HCT116 (cell line): ENCODE results near the gene MLPH. TPM values are rescaled to one million over a fixed set of nuclear protein-coding genes. Genes with fewer than 3 reads are reported as not detected.

Experiments
- ATAC-seq: fragments of 200-7000 bp; cut with Tn5 transposase; 2 replicates; pipeline ENCODE4 v1.9.1; 2020; ENCODE audit warnings: mild to moderate bottlenecking, moderate library complexity
- BruUV-seq: library from RNA; stranded (reverse); fragments of 400-500 nt; replicated peaks from 2 replicates; lab custom pipeline; 2021; lab: Mats Ljungman, UMichigan
- CTCF ChIA-PET: fragments of 300-600 bp; sonication (Branson Sonifier 250); formaldehyde crosslinking; loops from one replicate; lab custom pipeline; 2021; ENCODE audit warnings: antibody characterized with exemption; lab: Charles Lee
- POLR2A ChIA-PET: fragments of 300-600, 350-600 bp; sonication (Branson Sonifier 250); formaldehyde crosslinking; loops from one replicate; lab custom pipeline; 2021; ENCODE audit warnings: antibody characterized with exemption; lab: Charles Lee
- RAD21 ChIA-PET, 2 experiments: fragments of 300-600 bp; sonication (Branson Sonifier 250); formaldehyde crosslinking; loops; one replicate each; lab custom pipeline; 2023; ENCODE audit warnings: low total read pairs in 2 of 2; ENCODE audit not compliant: uncharacterized antibody in 2 of 2, unreplicated experiment in 2 of 2, low non-redundant PET in 1 of 2; lab: Charles Lee
- DNase-seq: peaks from one replicate; pipeline ENCODE4 v3.0.0-alpha.2; 2010; ENCODE audit warnings: low read depth, low spot score
- H2AFZ ChIP-seq: fragments of 200-600 bp; shearing (Covaris generic), sonication (generic); 2 replicates; pipeline ENCODE4 v1.6.1; 2017; ENCODE audit warnings: low read depth, mixed run types, mixed read lengths, antibody characterized with exemption, low read length; ENCODE audit not compliant: poor library complexity, severe bottlenecking
- H3K27ac ChIP-seq: 2 replicates; pipeline ENCODE4 v1.5.1; 2012; ENCODE audit warnings: low read depth, low read length
- H3K27me3 ChIP-seq: fragments of 200-600 bp; sonication (generic); 2 replicates; pipeline ENCODE4 v1.6.1; 2016; ENCODE audit warnings: mixed run types, low read length, mixed read lengths; ENCODE audit not compliant: insufficient read depth
- H3K36me3 ChIP-seq, 2 experiments: fragments of 200-500 bp in 1 of 2; fragments of 200-600 bp in 1 of 2; sonication (Bioruptor generic) in 1 of 2; sonication (generic) in 1 of 2; 2 replicates each; pipeline versions ENCODE4 v1.5.1 to v1.6.1; 2014 to 2016; ENCODE audit warnings: low read length in 2 of 2, inconsistent platforms in 1 of 2, mixed read lengths in 1 of 2, mixed run types in 1 of 2; ENCODE audit not compliant: insufficient read depth in 2 of 2, control insufficient read depth in 1 of 2
- H3K4me1 ChIP-seq, 2 experiments: fragments of 200-600 bp in 1 of 2; sonication (generic) in 1 of 2; 2 replicates each; pipeline versions ENCODE4 v1.5.1 to v1.6.1; 2012 to 2017; ENCODE audit warnings: low read length in 2 of 2, inconsistent platforms in 1 of 2, mild to moderate bottlenecking in 1 of 2, mixed read lengths in 1 of 2, mixed run types in 1 of 2, moderate library complexity in 1 of 2; ENCODE audit not compliant: insufficient read depth in 2 of 2, control insufficient read depth in 1 of 2
- H3K4me2 ChIP-seq: fragments of 200-600 bp; sonication (generic); 2 replicates; pipeline ENCODE4 v1.6.1; 2017; ENCODE audit warnings: mixed run types, low read length, mixed read lengths
- H3K4me3 ChIP-seq, 2 experiments: fragments of 200-600 bp in 1 of 2; sonication (generic) in 1 of 2; replicated peaks in 1 of 2; 2 replicates each; pipeline ENCODE4 v1.5.1; 2011 to 2016; ENCODE audit warnings: low read length in 2 of 2, control low read depth in 1 of 2, low read depth in 1 of 2, mild to moderate bottlenecking in 1 of 2, mixed read lengths in 1 of 2, mixed run types in 1 of 2
- H3K79me2 ChIP-seq: fragments of 200-600 bp; sonication (generic); 2 replicates; pipeline ENCODE4 v1.6.1; 2017; ENCODE audit warnings: mild to moderate bottlenecking, mixed run types, low read length, moderate library complexity, mixed read lengths; ENCODE audit not compliant: insufficient read depth
- H3K9ac ChIP-seq: fragments of 200-600 bp; sonication (generic); 2 replicates; pipeline ENCODE4 v1.6.1; 2016; ENCODE audit warnings: low read length, mixed read lengths
- H3K9me2 ChIP-seq: fragments of 200-600 bp; sonication (generic), shearing (Covaris generic); 2 replicates; pipeline ENCODE4 v1.6.1; 2017; ENCODE audit warnings: mixed run types, mild to moderate bottlenecking, moderate library complexity; ENCODE audit not compliant: insufficient read depth
- H3K9me3 ChIP-seq, 2 experiments: fragments of 200-500 bp in 1 of 2; fragments of 200-600 bp in 1 of 2; sonication (Bioruptor generic) in 1 of 2; sonication (generic) in 1 of 2; 2 replicates each; pipeline ENCODE4 v1.6.1; 2014 to 2017; ENCODE audit warnings: low read length in 2 of 2, mixed read lengths in 2 of 2, inconsistent platforms in 1 of 2, low read depth in 1 of 2, mild to moderate bottlenecking in 1 of 2, mixed run types in 1 of 2, moderate library complexity in 1 of 2; ENCODE audit not compliant: control insufficient read depth in 1 of 2, insufficient read depth in 1 of 2
- H4K20me1 ChIP-seq: fragments of 200-600 bp; sonication (generic), shearing (Covaris generic); 2 replicates; pipeline ENCODE4 v1.6.1; 2017; ENCODE audit warnings: mixed run types, mild to moderate bottlenecking, moderate library complexity; ENCODE audit not compliant: insufficient read depth
- CBX3 ChIP-seq: IDR thresholded peaks from 2 replicates; pipeline ENCODE4 v1.6.1; 2012; ENCODE audit warnings: low read depth
- CEBPB ChIP-seq: IDR thresholded peaks from 2 replicates; pipeline ENCODE4 v1.6.1; 2012; ENCODE audit warnings: low read depth
- ELF1 ChIP-seq: IDR thresholded peaks from 2 replicates; pipeline ENCODE4 v1.6.1; 2012; ENCODE audit warnings: low read depth, borderline replicate concordance
- EZH2 ChIP-seq: fragments of 200-600 bp; sonication (generic); IDR thresholded peaks from 2 replicates; pipeline ENCODE4 v1.6.1; 2017; ENCODE audit warnings: antibody characterized with exemption, mixed run types
- EZH2phosphoT487 ChIP-seq: fragments of 200-600 bp; IDR thresholded peaks from 2 replicates; pipeline ENCODE4 v1.6.1; 2018; ENCODE audit warnings: antibody characterized with exemption, borderline replicate concordance
- FOSL1 ChIP-seq: IDR thresholded peaks from 2 replicates; pipeline ENCODE4 v1.6.1; 2012; ENCODE audit warnings: low read depth
- POLR2AphosphoS5 ChIP-seq: IDR thresholded peaks from 2 replicates; pipeline ENCODE4 v1.6.1; 2011; ENCODE audit warnings: mild to moderate bottlenecking, low read depth, low read length, moderate library complexity
- intact Hi-C: fragments of 100-400 bp; cut with micrococcal nuclease; formaldehyde crosslinking; loops from 2 replicates; pipeline ENCODE4 v1.10.0; 2022
- total RNA-seq: library from RNA; stranded (reverse); gene quantifications from one replicate; pipeline ENCODE4 v1.2.1, GENCODE V29; 2021; ENCODE audit not compliant: unreplicated experiment
- TF ChIP-seq, protein P1 (sequence below), 3 experiments: fragments of 200-600 bp in 1 of 3; sonication (generic) in 1 of 3; IDR thresholded peaks in 2 of 3; conservative IDR thresholded peaks in 1 of 3; 2 replicates each; pipeline ENCODE4 v1.5.1; 2012 to 2017; ENCODE audit warnings: low read depth in 2 of 3, low read length in 2 of 3, antibody characterized with exemption in 1 of 3, borderline replicate concordance in 1 of 3, control low read depth in 1 of 3, mild to moderate bottlenecking in 1 of 3, mixed read lengths in 1 of 3, mixed run types in 1 of 3, moderate library complexity in 1 of 3; ENCODE audit not compliant: insufficient read depth in 1 of 3
- TF ChIP-seq, protein P2 (sequence below): IDR thresholded peaks from 2 replicates; pipeline ENCODE4 v1.6.1; 2012; ENCODE audit warnings: low read depth

Gene MLPH
- total RNA-seq, 1 experiment from 2014 or later = 81.4 TPM

DNA sequence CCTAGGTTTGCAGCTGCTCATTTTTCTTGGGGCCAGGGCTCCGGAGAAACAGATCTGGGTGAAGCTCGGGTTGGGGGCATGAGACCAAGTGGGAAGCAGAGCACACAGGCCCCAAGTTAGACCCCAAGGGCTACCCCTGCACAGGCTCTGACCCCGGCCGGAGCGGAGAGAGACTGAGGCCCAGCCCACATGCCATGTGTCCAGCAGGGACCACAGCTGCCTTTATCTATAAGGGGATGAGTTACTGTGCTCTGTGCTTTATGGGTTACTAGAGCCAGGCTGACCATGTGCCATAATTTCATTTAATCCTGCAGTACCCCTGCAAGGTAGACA lies 49.0 kb downstream of the MLPH start:
- H3K4me3 ChIP-seq = no peak overlapping the region
- ATAC-seq (no peak), DNase-seq (no peak)
- no peak overlapping the region for H2AFZ ChIP-seq
- no peak overlapping the region for H3K27ac ChIP-seq
- H3K36me3 ChIP-seq = peaks cover 5 to 31% of the 10 kb centered on the region in 2 experiments; a peak in 3 of 4 replicates
- TF ChIP-seq EZH2 (no peak), CBX3 (no peak), EZH2phosphoT487 (no peak), FOSL1 (no peak), POLR2AphosphoS5 (no peak), CEBPB (no peak), ELF1 (no peak)
- TF ChIP-seq, protein P1, sequence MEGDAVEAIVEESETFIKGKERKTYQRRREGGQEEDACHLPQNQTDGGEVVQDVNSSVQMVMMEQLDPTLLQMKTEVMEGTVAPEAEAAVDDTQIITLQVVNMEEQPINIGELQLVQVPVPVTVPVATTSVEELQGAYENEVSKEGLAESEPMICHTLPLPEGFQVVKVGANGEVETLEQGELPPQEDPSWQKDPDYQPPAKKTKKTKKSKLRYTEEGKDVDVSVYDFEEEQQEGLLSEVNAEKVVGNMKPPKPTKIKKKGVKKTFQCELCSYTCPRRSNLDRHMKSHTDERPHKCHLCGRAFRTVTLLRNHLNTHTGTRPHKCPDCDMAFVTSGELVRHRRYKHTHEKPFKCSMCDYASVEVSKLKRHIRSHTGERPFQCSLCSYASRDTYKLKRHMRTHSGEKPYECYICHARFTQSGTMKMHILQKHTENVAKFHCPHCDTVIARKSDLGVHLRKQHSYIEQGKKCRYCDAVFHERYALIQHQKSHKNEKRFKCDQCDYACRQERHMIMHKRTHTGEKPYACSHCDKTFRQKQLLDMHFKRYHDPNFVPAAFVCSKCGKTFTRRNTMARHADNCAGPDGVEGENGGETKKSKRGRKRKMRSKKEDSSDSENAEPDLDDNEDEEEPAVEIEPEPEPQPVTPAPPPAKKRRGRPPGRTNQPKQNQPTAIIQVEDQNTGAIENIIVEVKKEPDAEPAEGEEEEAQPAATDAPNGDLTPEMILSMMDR (IDR thresholded peaks at IDR 0.05 in 2 of 3, conservative IDR thresholded peaks at IDR 0.05 in 1 of 3; ENCODE audit: borderline replicate concordance in 1 of 3, insufficient read depth in 1 of 3, low read depth in 2 of 3, low read length in 2 of 3) = no peak
- TF ChIP-seq, protein P2, sequence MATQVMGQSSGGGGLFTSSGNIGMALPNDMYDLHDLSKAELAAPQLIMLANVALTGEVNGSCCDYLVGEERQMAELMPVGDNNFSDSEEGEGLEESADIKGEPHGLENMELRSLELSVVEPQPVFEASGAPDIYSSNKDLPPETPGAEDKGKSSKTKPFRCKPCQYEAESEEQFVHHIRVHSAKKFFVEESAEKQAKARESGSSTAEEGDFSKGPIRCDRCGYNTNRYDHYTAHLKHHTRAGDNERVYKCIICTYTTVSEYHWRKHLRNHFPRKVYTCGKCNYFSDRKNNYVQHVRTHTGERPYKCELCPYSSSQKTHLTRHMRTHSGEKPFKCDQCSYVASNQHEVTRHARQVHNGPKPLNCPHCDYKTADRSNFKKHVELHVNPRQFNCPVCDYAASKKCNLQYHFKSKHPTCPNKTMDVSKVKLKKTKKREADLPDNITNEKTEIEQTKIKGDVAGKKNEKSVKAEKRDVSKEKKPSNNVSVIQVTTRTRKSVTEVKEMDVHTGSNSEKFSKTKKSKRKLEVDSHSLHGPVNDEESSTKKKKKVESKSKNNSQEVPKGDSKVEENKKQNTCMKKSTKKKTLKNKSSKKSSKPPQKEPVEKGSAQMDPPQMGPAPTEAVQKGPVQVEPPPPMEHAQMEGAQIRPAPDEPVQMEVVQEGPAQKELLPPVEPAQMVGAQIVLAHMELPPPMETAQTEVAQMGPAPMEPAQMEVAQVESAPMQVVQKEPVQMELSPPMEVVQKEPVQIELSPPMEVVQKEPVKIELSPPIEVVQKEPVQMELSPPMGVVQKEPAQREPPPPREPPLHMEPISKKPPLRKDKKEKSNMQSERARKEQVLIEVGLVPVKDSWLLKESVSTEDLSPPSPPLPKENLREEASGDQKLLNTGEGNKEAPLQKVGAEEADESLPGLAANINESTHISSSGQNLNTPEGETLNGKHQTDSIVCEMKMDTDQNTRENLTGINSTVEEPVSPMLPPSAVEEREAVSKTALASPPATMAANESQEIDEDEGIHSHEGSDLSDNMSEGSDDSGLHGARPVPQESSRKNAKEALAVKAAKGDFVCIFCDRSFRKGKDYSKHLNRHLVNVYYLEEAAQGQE = no peak
- no peaks in the 10 kb centered on the region for H3K27me3 ChIP-seq
- ChIA-PET CTCF (interaction anchor here (1.0 kb wide), 1 partner anchor 36 kb away, joined by 3 read pairs; no protein-coding TSS in a partner anchor), RAD21 (no interaction called here), POLR2A (no interaction called here)
- no peaks in the 10 kb centered on the region for H3K79me2 ChIP-seq
- H3K9me2 ChIP-seq = no peaks in the 10 kb centered on the region
- no peaks in the 10 kb centered on the region for H3K4me1 ChIP-seq
- H4K20me1 ChIP-seq = no peaks in the 10 kb centered on the region
- BruUV-seq = no TSS peak
- H3K4me2 ChIP-seq = no peak overlapping the region
- no peak overlapping the region for H3K9ac ChIP-seq
- intact Hi-C loops = no loop called here
- H3K9me3 ChIP-seq = no peaks in the 10 kb centered on the region
